ENCODE data around the gene CYBB.

CYBB gene

DNA sequence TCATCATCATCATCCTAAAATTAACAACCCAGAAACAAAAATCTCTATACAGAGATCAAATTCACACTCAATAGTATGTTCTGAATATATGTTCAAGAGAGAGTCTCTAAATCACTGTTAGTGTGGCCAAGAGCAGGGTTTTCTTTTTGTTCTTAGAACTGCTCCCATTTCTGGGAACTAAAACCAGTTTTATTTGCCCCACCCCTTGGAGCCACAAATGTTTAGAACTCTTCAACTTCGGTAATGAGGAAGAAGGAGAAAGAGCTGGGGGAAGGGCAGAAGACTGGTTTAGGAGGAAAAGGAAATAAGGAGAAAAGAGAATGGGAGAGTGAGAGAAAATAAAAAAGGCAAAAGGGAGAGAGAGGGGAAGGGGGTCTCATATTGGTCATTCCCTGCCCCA lies 32.3 kb downstream of the CYBB start:
- no peak for DNase-seq
- no peak overlapping the region for H3K27ac ChIP-seq
- TF ChIP-seq, protein P1, sequence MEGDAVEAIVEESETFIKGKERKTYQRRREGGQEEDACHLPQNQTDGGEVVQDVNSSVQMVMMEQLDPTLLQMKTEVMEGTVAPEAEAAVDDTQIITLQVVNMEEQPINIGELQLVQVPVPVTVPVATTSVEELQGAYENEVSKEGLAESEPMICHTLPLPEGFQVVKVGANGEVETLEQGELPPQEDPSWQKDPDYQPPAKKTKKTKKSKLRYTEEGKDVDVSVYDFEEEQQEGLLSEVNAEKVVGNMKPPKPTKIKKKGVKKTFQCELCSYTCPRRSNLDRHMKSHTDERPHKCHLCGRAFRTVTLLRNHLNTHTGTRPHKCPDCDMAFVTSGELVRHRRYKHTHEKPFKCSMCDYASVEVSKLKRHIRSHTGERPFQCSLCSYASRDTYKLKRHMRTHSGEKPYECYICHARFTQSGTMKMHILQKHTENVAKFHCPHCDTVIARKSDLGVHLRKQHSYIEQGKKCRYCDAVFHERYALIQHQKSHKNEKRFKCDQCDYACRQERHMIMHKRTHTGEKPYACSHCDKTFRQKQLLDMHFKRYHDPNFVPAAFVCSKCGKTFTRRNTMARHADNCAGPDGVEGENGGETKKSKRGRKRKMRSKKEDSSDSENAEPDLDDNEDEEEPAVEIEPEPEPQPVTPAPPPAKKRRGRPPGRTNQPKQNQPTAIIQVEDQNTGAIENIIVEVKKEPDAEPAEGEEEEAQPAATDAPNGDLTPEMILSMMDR (IDR thresholded peaks at IDR 0.05): no peak
- H3K27me3 ChIP-seq: no peaks in the 10 kb centered on the region
- H3K9me3 ChIP-seq: no peaks in the 10 kb centered on the region
- H3K4me3 ChIP-seq: no peak overlapping the region
- intact Hi-C loops (cut with DNase I; ENCODE audit: low total_unique reads): no loop called here
- no peaks in the 10 kb centered on the region for H3K36me3 ChIP-seq
- H3K4me1 ChIP-seq: peaks cover 0 to 4% (median 0%) of the 10 kb centered on the region in 4 donors

DNA sequence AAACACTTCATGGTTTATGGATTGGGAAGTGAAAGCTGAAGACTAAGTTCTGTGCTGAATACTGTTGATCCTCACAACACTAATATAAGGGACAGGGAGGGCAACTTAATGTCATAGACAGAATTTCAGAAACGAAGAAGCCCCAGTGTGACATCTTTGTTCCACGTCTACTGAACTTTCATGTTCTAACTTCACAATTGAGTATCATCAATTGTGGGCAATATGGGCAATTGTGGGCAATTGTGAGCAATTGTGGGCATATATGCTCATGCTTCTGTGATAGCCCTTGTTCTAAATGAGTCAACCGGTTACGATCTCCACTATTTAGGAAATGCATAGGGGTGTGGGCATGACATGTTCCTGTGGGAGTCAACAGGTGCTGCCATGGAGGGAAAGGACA lies 33.7 kb downstream of the CYBB start:
- peaks cover 0 to 4% (median 0%) of the 10 kb centered on the region in 4 donors for H3K4me1 ChIP-seq
- DNase-seq: no peak
- no peak overlapping the region for H3K27ac ChIP-seq
- H3K4me3 ChIP-seq: no peak overlapping the region
- no peaks in the 10 kb centered on the region for H3K27me3 ChIP-seq
- TF ChIP-seq, protein P1 (IDR thresholded peaks at IDR 0.05): no peak
- H3K9me3 ChIP-seq: no peaks in the 10 kb centered on the region
- no peaks in the 10 kb centered on the region for H3K36me3 ChIP-seq
- intact Hi-C loops (cut with DNase I; ENCODE audit: low total_unique reads): no loop called here

- Histone ChIP-seq H3K27me3 (no peaks in the 10 kb centered on the region), H3K4me1 (peaks cover 0 to 4% (median 0%) of the 10 kb centered on the region in 4 donors), H3K4me3 (no peak overlapping the region), H3K9me3 (no peaks in the 10 kb centered on the region), H3K36me3 (no peaks in the 10 kb centered on the region), H3K27ac (no peak overlapping the region)
- TF ChIP-seq, protein P1 (IDR thresholded peaks at IDR 0.05): no peak
- no peak for DNase-seq
- intact Hi-C loops (cut with DNase I; ENCODE audit: low total_unique reads): no loop called here
Observed at GRCh38 chrX:37815366-37815765, 35.5 kb downstream of the CYBB start.

GRCh38 chrX:37816766-37817165 lies 36.9 kb downstream of the CYBB start:
- no peak for DNase-seq
- intact Hi-C loops (cut with DNase I; ENCODE audit: low total_unique reads): no loop called here
- Histone ChIP-seq H3K4me1 (peaks cover 0 to 4% (median 0%) of the 10 kb centered on the region in 4 donors), H3K9me3 (no peaks in the 10 kb centered on the region), H3K4me3 (no peak overlapping the region), H3K27me3 (no peaks in the 10 kb centered on the region), H3K36me3 (no peaks in the 10 kb centered on the region), H3K27ac (no peak overlapping the region)
- TF ChIP-seq, protein P1 (IDR thresholded peaks at IDR 0.05): no peak

GRCh38 chrX:37817176-37817575 lies 37.3 kb downstream of the CYBB start:
- no peak overlapping the region for H3K4me3 ChIP-seq
- H3K27me3 ChIP-seq: no peaks in the 10 kb centered on the region
- no peaks in the 10 kb centered on the region for H3K36me3 ChIP-seq
- intact Hi-C loops (cut with DNase I; ENCODE audit: low total_unique reads): no loop called here
- no peak for DNase-seq
- TF ChIP-seq, protein P1 (IDR thresholded peaks at IDR 0.05): no peak
- H3K27ac ChIP-seq: no peak overlapping the region
- H3K4me1 ChIP-seq: peaks cover 0 to 4% (median 0%) of the 10 kb centered on the region in 4 donors
- no peaks in the 10 kb centered on the region for H3K9me3 ChIP-seq

- Histone ChIP-seq H3K36me3 (no peaks in the 10 kb centered on the region), H3K9me3 (no peaks in the 10 kb centered on the region), H3K27ac (no peak overlapping the region), H3K4me3 (no peak overlapping the region), H3K27me3 (no peaks in the 10 kb centered on the region), H3K4me1 (peaks cover 0 to 4% (median 0%) of the 10 kb centered on the region in 4 donors)
- TF ChIP-seq, protein P1 (IDR thresholded peaks at IDR 0.05): no peak
- intact Hi-C loops (cut with DNase I; ENCODE audit: low total_unique reads): no loop called here
- DNase-seq: no peak
Observed at GRCh38 chrX:37817579-37817978, 37.7 kb downstream of the CYBB start.
